Upper lobe of left lung (tissue), 4 donors: ENCODE measurements around the gene AQP12B.
"Not testable (repeated sequence)": the region's sequence is repeated elsewhere in the genome, so short reads cannot be mapped to it uniquely, and the experiment has no call there.

Experiments
- EP300 ChIP-seq, 4 donors: sonication (generic); formaldehyde crosslinking; IDR thresholded peaks; one replicate each; pipeline ENCODE4 v1.5.1; 2017; ENCODE audit warnings: antibody characterized with exemption in 4 of 4, control low read depth in 2 of 4
- POLR2A ChIP-seq, 4 donors: fragments of 450-650 bp; IDR thresholded peaks; one replicate each; pipeline ENCODE4 v1.5.1; 2016 to 2017; ENCODE audit warnings: antibody characterized with exemption in 4 of 4, mild to moderate bottlenecking in 2 of 4
- POLR2AphosphoS5 ChIP-seq, 2 donors: sonication (generic); formaldehyde crosslinking; IDR thresholded peaks; one replicate each; pipeline ENCODE4 v1.5.1; 2017; ENCODE audit warnings: antibody characterized with exemption in 2 of 2
- TF ChIP-seq, protein P1 (sequence below), 6 experiments: fragments of 450-650 bp in 4 of 6; fragments of 200-600 bp in 2 of 6; sonication (generic) in 2 of 6; IDR thresholded peaks; one replicate each; pipeline ENCODE4 v1.5.1; 2016 to 2019; ENCODE audit warnings: antibody characterized with exemption in 6 of 6

DNA sequence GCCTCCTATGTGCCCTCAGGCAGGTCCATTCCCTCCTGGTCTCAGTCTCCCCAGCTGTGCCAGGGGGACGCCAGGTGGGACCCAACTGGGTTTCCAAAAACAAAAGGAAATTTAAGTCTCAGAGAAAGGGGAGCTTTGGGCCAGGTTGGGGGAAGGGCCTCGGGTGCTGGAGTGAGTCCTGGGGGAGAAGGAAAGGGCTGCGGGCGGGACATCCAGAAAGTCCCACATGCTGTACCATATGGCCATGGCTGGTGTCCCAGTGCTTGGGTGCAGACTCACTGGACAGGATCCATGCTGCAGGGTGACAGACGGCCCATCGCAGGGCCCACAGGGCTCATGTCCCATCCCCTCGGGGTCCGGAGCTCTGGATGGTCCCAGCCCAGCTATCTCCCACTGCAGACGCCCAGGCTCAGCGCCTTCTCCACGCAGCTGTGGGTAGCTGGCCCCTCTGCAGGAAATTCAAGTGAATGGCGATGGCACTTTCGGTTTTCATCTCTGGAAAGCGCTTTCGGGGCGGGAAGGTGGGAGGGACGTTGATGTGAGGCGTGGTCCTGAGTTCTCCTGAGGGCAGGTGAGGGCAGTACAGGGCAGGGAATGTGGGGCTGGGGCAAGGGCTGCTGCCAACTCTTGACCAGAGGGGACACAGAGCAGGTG is 7.9 kb upstream of the AQP12B start:
- TF ChIP-seq POLR2A, POLR2AphosphoS5, EP300 (IDR thresholded peaks at IDR 0.05): not testable (repeated sequence)
- TF ChIP-seq, protein P1, sequence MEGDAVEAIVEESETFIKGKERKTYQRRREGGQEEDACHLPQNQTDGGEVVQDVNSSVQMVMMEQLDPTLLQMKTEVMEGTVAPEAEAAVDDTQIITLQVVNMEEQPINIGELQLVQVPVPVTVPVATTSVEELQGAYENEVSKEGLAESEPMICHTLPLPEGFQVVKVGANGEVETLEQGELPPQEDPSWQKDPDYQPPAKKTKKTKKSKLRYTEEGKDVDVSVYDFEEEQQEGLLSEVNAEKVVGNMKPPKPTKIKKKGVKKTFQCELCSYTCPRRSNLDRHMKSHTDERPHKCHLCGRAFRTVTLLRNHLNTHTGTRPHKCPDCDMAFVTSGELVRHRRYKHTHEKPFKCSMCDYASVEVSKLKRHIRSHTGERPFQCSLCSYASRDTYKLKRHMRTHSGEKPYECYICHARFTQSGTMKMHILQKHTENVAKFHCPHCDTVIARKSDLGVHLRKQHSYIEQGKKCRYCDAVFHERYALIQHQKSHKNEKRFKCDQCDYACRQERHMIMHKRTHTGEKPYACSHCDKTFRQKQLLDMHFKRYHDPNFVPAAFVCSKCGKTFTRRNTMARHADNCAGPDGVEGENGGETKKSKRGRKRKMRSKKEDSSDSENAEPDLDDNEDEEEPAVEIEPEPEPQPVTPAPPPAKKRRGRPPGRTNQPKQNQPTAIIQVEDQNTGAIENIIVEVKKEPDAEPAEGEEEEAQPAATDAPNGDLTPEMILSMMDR (IDR thresholded peaks at IDR 0.05) = not testable (repeated sequence)
